SU-DHL-6 (cell line): Measurements from ENCODE around the gene TNNI2.

ENCODE experiments used
- H2AFZ ChIP-seq: fragments of 200-600 bp; sonication (generic); 2 replicates; pipeline ENCODE4 v1.6.1; 2014; ENCODE audit warnings: low read depth, mild to moderate bottlenecking, moderate library complexity, mixed read lengths, antibody characterized with exemption, low read length; ENCODE audit not compliant: severe bottlenecking
- H3F3A ChIP-seq: fragments of 200-600 bp; shearing (Covaris generic); 2 replicates; pipeline ENCODE4 v1.6.0; 2016; ENCODE audit warnings: antibody characterized with exemption, mild to moderate bottlenecking; ENCODE audit not compliant: insufficient read depth
- H3K27ac ChIP-seq: fragments of 200-600 bp; sonication (generic); 2 replicates; pipeline ENCODE4 v1.5.1; 2016; ENCODE audit warnings: low read depth, mild to moderate bottlenecking, low read length, moderate library complexity, mixed read lengths
- H3K27me3 ChIP-seq: fragments of 200-600 bp; sonication (generic), shearing (Covaris generic); 2 replicates; pipeline ENCODE4 v1.6.0; 2014; ENCODE audit warnings: mild to moderate bottlenecking, low read length
- H3K36me3 ChIP-seq: fragments of 200-600 bp; sonication (generic); 2 replicates; pipeline ENCODE4 v1.6.1; 2014; ENCODE audit warnings: mild to moderate bottlenecking, low read length, mixed read lengths
- H3K4me2 ChIP-seq: fragments of 300-600, 200-600 bp; shearing (Covaris generic), sonication (generic); 2 replicates; pipeline ENCODE4 v1.6.0; 2014; ENCODE audit warnings: low read length, low read depth, mild to moderate bottlenecking; ENCODE audit not compliant: poor library complexity, severe bottlenecking
- H3K4me3 ChIP-seq: fragments of 200-600 bp; sonication (generic); 2 replicates; pipeline ENCODE4 v1.5.1; 2014; ENCODE audit warnings: antibody characterized with exemption, low read length, mild to moderate bottlenecking, mixed read lengths; ENCODE audit not compliant: insufficient read depth, poor library complexity, severe bottlenecking
- H3K79me2 ChIP-seq: fragments of 200-600 bp; sonication (generic); 2 replicates; pipeline ENCODE4 v1.6.1; 2014; ENCODE audit warnings: mild to moderate bottlenecking, low read length, moderate library complexity; ENCODE audit not compliant: insufficient read depth
- H3K9ac ChIP-seq: fragments of 200-600 bp; sonication (generic); 2 replicates; pipeline ENCODE4 v1.7.0; 2014; ENCODE audit warnings: mild to moderate bottlenecking, low read length
- H3K9me2 ChIP-seq: fragments of 200-600 bp; sonication (generic); replicated peaks from 2 replicates; pipeline ENCODE4 v1.6.1; 2014; ENCODE audit warnings: low read length; ENCODE audit not compliant: insufficient read depth
- H3K9me3 ChIP-seq: fragments of 200-600 bp; sonication (generic); 2 replicates; pipeline ENCODE4 v1.6.1; 2014; ENCODE audit warnings: low read length, mixed read lengths; ENCODE audit not compliant: insufficient read depth
- H4K20me1 ChIP-seq: fragments of 200-600 bp; sonication (generic); 2 replicates; pipeline ENCODE4 v1.6.1; 2014; ENCODE audit warnings: low read depth, mild to moderate bottlenecking, antibody characterized with exemption, low read length, moderate library complexity, mixed read lengths
- EZH2phosphoT487 ChIP-seq: fragments of 200-600 bp; sonication (generic), shearing (Covaris generic); conservative IDR thresholded peaks from 2 replicates; pipeline ENCODE4 v1.6.1; 2018; ENCODE audit warnings: mild to moderate bottlenecking, antibody characterized with exemption, low read length, moderate library complexity, mixed read lengths
- TF ChIP-seq, protein P1 (sequence below): fragments of 200-600 bp; sonication (generic); IDR thresholded peaks from one replicate; pipeline ENCODE4 v1.5.1; 2017; ENCODE audit warnings: antibody characterized with exemption, mild to moderate bottlenecking, low read length, moderate library complexity; ENCODE audit not compliant: insufficient read depth, poor library complexity, severe bottlenecking

TNNI2 gene

DNA sequence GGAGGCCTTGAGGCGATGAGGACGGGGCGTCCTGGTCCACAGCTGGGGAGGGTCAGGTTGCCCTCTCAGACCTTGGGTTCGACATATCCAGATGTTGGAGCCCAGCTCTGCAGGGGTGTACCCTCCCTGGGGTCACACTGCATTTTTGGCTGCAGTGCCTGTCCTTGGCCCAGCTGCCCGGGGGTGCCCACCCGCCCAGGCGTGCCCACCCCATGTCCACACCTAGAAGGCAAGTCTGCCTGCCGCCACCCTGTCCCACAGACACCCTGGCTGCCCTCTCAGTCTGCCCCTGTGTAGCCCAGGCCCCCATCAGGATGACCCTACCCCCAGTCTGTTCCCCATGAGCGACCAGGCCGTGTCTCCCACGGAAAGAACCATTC lies 17.1 kb downstream of the TNNI2 start:
- H3K27ac ChIP-seq: no peak overlapping the region

DNA sequence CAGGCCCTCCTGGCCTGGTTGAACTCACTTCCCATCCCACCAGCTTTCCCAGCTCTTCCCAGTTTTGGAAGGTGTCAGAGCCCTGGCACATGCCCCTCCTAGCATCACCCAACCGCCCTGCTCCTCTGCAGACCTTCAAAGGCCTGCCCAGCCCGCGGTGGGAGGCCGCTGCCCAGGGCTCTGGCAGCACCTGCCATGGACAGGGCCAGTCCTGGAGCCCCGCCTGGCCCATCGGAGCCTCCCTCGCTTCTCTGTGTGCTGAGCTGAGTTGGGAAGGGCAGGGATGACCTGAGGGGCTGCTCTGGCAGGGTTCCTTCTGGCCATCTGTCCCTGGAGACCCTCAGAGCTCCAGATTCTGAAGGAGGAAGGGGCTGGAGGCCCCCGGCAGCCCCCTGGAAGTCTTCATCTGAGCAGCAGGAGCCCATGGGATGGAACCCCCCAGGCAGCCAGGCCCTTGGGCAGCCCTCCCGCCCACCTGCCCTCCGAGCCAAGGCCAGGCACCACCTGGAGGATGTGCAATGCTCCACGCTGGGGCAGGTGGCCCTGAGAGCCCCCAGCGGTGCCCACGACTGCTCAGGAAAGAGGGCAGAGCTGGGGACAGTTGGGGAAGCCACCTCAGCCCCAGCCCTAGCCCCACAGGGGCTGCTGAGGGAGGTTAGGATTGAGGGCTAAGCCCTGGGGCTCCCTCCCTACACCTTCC lies 17.7 kb downstream of the TNNI2 start:
- Histone ChIP-seq H3F3A (peaks cover 13% of the 10 kb centered on the region), H3K9ac (no peak overlapping the region), H3K9me3 (no peaks in the 10 kb centered on the region), H3K36me3 (no peaks in the 10 kb centered on the region), H3K9me2 (no peaks in the 10 kb centered on the region), H3K27ac (no peak overlapping the region), H3K4me2 (no peak overlapping the region), H4K20me1 (peaks cover 15% of the 10 kb centered on the region; the same call in 1 of the 2 replicates), H3K79me2 (peaks cover 37% of the 10 kb centered on the region), H3K4me3 (no peak overlapping the region), H2AFZ (no peak overlapping the region), H3K27me3 (no peaks in the 10 kb centered on the region)
- no peak for TF ChIP-seq EZH2phosphoT487
- TF ChIP-seq, protein P1, sequence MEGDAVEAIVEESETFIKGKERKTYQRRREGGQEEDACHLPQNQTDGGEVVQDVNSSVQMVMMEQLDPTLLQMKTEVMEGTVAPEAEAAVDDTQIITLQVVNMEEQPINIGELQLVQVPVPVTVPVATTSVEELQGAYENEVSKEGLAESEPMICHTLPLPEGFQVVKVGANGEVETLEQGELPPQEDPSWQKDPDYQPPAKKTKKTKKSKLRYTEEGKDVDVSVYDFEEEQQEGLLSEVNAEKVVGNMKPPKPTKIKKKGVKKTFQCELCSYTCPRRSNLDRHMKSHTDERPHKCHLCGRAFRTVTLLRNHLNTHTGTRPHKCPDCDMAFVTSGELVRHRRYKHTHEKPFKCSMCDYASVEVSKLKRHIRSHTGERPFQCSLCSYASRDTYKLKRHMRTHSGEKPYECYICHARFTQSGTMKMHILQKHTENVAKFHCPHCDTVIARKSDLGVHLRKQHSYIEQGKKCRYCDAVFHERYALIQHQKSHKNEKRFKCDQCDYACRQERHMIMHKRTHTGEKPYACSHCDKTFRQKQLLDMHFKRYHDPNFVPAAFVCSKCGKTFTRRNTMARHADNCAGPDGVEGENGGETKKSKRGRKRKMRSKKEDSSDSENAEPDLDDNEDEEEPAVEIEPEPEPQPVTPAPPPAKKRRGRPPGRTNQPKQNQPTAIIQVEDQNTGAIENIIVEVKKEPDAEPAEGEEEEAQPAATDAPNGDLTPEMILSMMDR: no peak

More for the DNA sequence above, 17.1 kb downstream of the TNNI2 start:
- Histone ChIP-seq H3K4me3 (no peak overlapping the region), H4K20me1 (peaks cover 15% of the 10 kb centered on the region; the same call in 1 of the 2 replicates), H3F3A (peaks cover 17% of the 10 kb centered on the region), H2AFZ (no peak overlapping the region), H3K9me2 (no peaks in the 10 kb centered on the region), H3K36me3 (no peaks in the 10 kb centered on the region), H3K9ac (no peak overlapping the region), H3K79me2 (peaks cover 37% of the 10 kb centered on the region), H3K9me3 (no peaks in the 10 kb centered on the region), H3K4me2 (no peak overlapping the region), H3K27me3 (no peaks in the 10 kb centered on the region)
- TF ChIP-seq, protein P1: no peak
- no peak for TF ChIP-seq EZH2phosphoT487

- peaks cover 7% of the 10 kb centered on the region for H3F3A ChIP-seq
- no peak overlapping the region for H3K4me3 ChIP-seq
- H3K27ac ChIP-seq: no peak overlapping the region
- H4K20me1 ChIP-seq: peaks cover 19% of the 10 kb centered on the region; the same call in 1 of the 2 replicates
- no peaks in the 10 kb centered on the region for H3K36me3 ChIP-seq
- H3K9ac ChIP-seq: no peak overlapping the region
- H3K4me2 ChIP-seq: no peak overlapping the region
- H2AFZ ChIP-seq: no peak overlapping the region
- H3K27me3 ChIP-seq: no peaks in the 10 kb centered on the region
- no peak for TF ChIP-seq EZH2phosphoT487
- TF ChIP-seq, protein P1: no peak
- H3K9me3 ChIP-seq: no peaks in the 10 kb centered on the region
- peaks cover 37% of the 10 kb centered on the region for H3K79me2 ChIP-seq
- no peaks in the 10 kb centered on the region for H3K9me2 ChIP-seq
These were observed 18.3 kb downstream of the TNNI2 start for GRCh38 chr11:1857064-1857463.
